Ishikawa (cell line): ENCODE measurements around the gene PLXDC2.

Experiments used
- CEBPB ChIP-seq: IDR thresholded peaks from 2 replicates; pipeline ENCODE4 v1.6.1; 2012
- EGR1 ChIP-seq: IDR thresholded peaks from 2 replicates; pipeline ENCODE4 v1.6.1; 2012
- EP300 ChIP-seq: IDR thresholded peaks from 2 replicates; pipeline ENCODE4 v1.6.1; 2012; ENCODE audit warnings: borderline replicate concordance
- FOXM1 ChIP-seq: IDR thresholded peaks from 2 replicates; pipeline ENCODE4 v1.6.1; 2012; ENCODE audit warnings: low read depth, borderline replicate concordance
- MAX ChIP-seq: IDR thresholded peaks from 2 replicates; pipeline ENCODE4 v1.6.1; 2012
- NFIC ChIP-seq: IDR thresholded peaks from 2 replicates; pipeline ENCODE4 v1.6.1; 2012
- RAD21 ChIP-seq: IDR thresholded peaks from 2 replicates; pipeline ENCODE4 v1.6.1; 2012; ENCODE audit warnings: low read depth
- REST ChIP-seq: IDR thresholded peaks from 2 replicates; pipeline ENCODE4 v1.6.1; 2012; ENCODE audit warnings: low read depth, mild to moderate bottlenecking
- TAF1 ChIP-seq: IDR thresholded peaks from 2 replicates; pipeline ENCODE4 v1.6.1; 2012; ENCODE audit warnings: low read depth, mild to moderate bottlenecking
- TEAD4 ChIP-seq: IDR thresholded peaks from 2 replicates; pipeline ENCODE4 v1.6.1; 2012
- USF1 ChIP-seq: IDR thresholded peaks from 2 replicates; pipeline ENCODE4 v1.6.1; 2012
- YY1 ChIP-seq: IDR thresholded peaks from 2 replicates; pipeline ENCODE4 v1.6.1; 2012; ENCODE audit warnings: low read depth
- ZBTB7A ChIP-seq: IDR thresholded peaks from 2 replicates; pipeline ENCODE4 v1.6.1; 2012; ENCODE audit warnings: low read depth

- TF ChIP-seq REST (no peak), MAX (no peak), EGR1 (no peak), EP300 (no peak), ZBTB7A (no peak), CEBPB (no peak), TAF1 (no peak), YY1 (no peak), RAD21 (no peak), USF1 (no peak), TEAD4 (no peak), NFIC (no peak), FOXM1 (no peak)
These were observed 58.6 kb downstream of the PLXDC2 start for GRCh38 chr10:19874791-19875190.
